ENCODE results near the gene KAT2A. TPM values are rescaled to one million over a fixed set of nuclear protein-coding genes. Genes with fewer than 3 reads are reported as not detected.
A peak's percentile ranks its signal among the peaks of the same experiment; 100 is the strongest.

The KAT2A gene
- total and polyA plus RNA-seq, 9 of the 15 experiments (the other 6 are each of a cell fraction or from before 2014, with no cell fraction given) = 1.5 to 80.4 (median 31.9) TPM

DNA sequence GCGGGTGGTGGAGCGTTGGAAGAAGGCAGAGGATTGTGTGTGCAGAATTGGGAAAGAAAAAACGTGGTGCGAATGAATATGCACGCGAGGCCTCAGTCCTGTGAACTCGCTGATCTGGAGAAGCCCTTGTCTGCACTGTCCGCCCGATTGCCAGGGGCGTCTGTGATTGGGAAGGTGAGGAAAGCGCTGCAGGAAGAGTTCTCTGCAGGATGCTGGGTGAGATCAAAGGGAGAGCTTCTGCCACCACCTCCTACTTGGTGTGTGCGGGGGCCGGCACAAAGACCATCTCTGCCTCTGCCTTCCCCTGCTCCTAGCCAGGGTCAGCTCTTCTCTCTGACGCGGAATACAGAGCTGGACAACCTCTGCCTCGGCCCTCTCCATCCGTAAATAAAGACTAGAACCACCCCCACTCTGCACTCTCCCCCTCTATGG, 34.5 kb upstream of the KAT2A start:
- peaks cover 11% of the 10 kb centered on the region for H4K20me1 ChIP-seq (replicated peaks; ENCODE audit: control insufficient read depth, insufficient read depth, low read length)
- BruUV-seq (replicated peaks) = no TSS peak
- DNase-seq (ENCODE audit: extremely low read depth in 1 of 4, low spot score in 3 of 4) (no peak), FAIRE-seq (no peak), ATAC-seq (no peak)
- WGBS (ENCODE audit: insufficient coverage, low coverage, missing lambda C conversion rate) = 72% methylated on average over 15 of the region's 17 CpGs
- H3K4me1 ChIP-seq (replicated peaks in 1 of 2; ENCODE audit: control insufficient read depth in 2 of 2, insufficient read depth in 2 of 2, low read length in 2 of 2) = peaks cover 9 to 28% of the 10 kb centered on the region in 2 experiments; a peak in 4 of 5 replicates
- H3K4me3 ChIP-seq = peak overlapping the region; percentile 93
- peaks cover 41% of the 10 kb centered on the region for H3K79me2 ChIP-seq (ENCODE audit: control insufficient read depth, insufficient read depth, low read length)
- ChIA-PET CTCF (ENCODE audit: low intra/inter-chr PET ratio) (no interaction called here), POLR2A (interaction anchor here (0.6 kb wide), 1 partner anchor 45 kb away, joined by 3 read pairs; no protein-coding TSS in a partner anchor)
- H3K9me1 ChIP-seq (ENCODE audit: control insufficient read depth, insufficient read depth, low read length) = no peaks in the 10 kb centered on the region
- H2AFZ ChIP-seq (ENCODE audit: low read depth, low read length) = peak overlapping the region; percentile 74; the same call in 1 of the 2 replicates
- intact Hi-C loops (cut with micrococcal nuclease) (no loop called here), in situ Hi-C loops (cut with MboI) (no loop called here)
- TF ChIP-seq, protein P1, sequence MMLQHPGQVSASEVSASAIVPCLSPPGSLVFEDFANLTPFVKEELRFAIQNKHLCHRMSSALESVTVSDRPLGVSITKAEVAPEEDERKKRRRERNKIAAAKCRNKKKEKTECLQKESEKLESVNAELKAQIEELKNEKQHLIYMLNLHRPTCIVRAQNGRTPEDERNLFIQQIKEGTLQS (IDR thresholded peaks at IDR 0.05) = no peak
- TF ChIP-seq, protein P1 (CRISPR knock-in tag; conservative IDR thresholded peaks at IDR 0.05) = no peak
- TF ChIP-seq ADNP (tag; IDR thresholded peaks at IDR 0.05) = 0 out of 2 replicates have a peak, but pooled peaks have one; percentile 15
- H3K27ac ChIP-seq (ENCODE audit: extremely low read depth, low read depth, low read length) = no peak overlapping the region
- H3K9ac ChIP-seq (ENCODE audit: insufficient read depth in 1 of 2, low read depth in 2 of 2, low read length in 2 of 2) = peak overlapping the region in 1 of 2 experiments; percentile 57; a peak in 2 of 4 replicates
- H3K9me3 ChIP-seq (replicated peaks; ENCODE audit: control insufficient read depth, insufficient read depth, low read depth, low read length) = no peaks in the 10 kb centered on the region
- H3K36me3 ChIP-seq (ENCODE audit: control insufficient read depth, insufficient read depth, low read length) = peaks cover 27% of the 10 kb centered on the region; the same call in 2 of the 3 replicates
- no peaks in the 10 kb centered on the region for H3K27me3 ChIP-seq (ENCODE audit: control insufficient read depth in 2 of 2, insufficient read depth in 2 of 2, low read length in 2 of 2)
- H3K4me2 ChIP-seq (ENCODE audit: insufficient read depth, low read length) = peak overlapping the region; percentile 51
